Measurements from ENCODE around the gene TACO1. TPM values are rescaled to one million over a fixed set of nuclear protein-coding genes. Genes with fewer than 3 reads are reported as not detected.

TACO1 gene
- total and polyA plus RNA-seq, 2 of the 8 experiments (the other 6 are each of a cell fraction or from before 2014, with no cell fraction given) = 19.1 to 23.6 TPM

- no peak for TF ChIP-seq KDM5A (IDR thresholded peaks at IDR 0.05; ENCODE audit: low read length)
Measured at GRCh38 chr17:63595132-63595531, 5.6 kb upstream of the TACO1 start (continued).
